ENCODE measurements around the gene PKD1.

PKD1 gene

DNA sequence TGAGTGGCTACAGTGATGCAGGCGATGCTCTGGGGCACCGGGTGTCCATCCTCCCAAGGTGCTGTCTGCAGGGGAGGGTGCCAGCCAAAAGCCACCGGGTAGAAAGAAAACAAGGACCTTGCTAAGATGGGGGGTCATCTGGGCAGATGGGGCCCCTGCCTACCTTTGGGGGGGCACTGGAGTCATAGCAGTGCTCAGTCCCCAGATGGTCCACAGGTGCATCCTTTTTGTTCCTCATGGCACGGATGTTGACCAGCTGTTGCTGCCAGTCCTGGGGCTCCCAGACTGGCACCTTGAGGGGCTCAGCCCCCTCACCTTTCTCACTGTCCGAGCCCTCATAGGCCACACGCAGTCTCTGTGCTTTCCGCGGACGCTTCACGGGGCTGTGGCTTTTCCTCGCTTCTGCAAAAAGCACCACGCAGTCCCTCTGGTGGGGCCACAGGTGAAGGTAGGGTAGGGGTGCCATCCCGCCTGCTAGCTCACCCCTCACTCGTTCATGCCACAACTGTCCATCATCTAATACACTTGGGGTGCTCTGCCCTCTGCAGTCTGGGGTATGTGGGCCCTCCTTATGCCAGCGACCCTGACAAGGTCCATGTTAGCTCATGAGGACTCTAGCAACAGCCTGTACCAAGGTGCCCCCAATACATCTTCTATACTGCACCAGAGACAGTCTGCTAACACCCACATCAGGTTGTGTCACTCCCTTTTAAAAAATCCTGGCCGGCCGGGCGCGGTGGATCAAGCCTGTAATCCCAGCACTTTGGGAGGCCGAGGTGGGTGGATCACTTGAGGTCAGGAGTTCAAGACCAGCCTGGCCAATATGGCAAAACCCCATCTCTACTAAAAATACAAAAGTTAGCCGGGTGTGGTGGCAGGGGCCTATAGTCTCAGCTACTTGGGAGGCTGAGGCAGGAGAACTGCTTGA lies 89.5 kb downstream of the PKD1 start:
- no peak for DNase-seq (ENCODE audit: low spot score)

DNA sequence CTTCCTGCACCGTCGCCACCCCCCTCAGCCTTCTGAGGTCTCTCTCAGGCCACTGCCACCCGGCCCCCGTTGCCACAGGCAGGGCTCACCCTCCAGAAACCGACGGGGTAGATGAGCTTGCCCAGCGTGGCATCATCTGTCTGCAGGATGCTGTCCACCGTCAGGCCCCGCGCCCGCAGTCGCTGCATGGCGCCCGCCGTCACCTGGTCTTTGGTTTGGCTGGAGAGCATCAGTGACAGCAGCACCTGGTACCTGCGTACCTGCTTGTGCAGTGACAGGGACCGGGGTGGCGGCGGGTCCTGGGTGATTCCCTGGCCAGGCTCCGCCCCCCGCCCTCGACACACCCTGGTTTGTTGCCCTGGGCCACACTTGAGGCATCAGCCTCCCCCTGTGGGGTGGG lies 91.2 kb downstream of the PKD1 start:
- DNase-seq (ENCODE audit: low spot score), result no peak

DNA sequence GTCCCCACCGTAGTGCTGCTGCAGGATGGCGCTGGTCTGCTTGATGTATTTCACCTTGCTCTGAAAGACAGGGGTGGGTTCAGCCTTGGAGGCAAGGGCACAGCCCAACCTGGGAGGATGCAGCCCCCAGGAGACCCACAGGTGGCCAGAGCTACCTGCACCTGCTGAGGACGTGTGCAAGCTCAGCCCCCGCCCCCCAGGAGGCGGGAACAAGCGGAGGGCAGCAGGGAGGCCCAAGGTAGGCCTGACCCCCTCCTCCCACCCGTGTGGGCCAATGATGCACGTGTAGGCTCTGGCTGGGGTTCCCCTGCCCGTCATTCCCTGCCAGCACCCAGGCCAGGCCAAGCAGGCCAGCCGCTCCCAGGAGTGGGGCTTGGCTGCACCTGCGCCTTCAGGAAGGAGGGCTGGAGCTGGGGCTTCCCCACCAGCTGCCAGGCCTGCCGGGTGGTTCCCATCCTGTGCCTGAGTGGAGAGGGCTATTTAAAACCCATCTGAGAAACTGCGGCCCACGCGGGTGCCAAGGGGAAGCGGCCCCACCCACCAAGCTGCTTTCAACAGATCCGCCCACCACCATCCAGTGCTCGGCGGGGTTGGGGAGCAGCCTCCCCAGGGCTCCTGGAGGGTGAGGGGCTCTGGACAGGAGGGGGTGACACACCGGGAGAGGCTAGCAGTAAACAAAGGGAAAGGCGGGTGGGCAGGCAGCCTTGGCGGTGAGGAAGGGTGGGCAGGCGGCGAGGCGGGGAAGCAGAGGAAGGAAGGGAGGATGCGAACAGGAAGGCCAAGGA lies 91.8 kb downstream of the PKD1 start:
- DNase-seq (ENCODE audit: low spot score), result no peak

DNA sequence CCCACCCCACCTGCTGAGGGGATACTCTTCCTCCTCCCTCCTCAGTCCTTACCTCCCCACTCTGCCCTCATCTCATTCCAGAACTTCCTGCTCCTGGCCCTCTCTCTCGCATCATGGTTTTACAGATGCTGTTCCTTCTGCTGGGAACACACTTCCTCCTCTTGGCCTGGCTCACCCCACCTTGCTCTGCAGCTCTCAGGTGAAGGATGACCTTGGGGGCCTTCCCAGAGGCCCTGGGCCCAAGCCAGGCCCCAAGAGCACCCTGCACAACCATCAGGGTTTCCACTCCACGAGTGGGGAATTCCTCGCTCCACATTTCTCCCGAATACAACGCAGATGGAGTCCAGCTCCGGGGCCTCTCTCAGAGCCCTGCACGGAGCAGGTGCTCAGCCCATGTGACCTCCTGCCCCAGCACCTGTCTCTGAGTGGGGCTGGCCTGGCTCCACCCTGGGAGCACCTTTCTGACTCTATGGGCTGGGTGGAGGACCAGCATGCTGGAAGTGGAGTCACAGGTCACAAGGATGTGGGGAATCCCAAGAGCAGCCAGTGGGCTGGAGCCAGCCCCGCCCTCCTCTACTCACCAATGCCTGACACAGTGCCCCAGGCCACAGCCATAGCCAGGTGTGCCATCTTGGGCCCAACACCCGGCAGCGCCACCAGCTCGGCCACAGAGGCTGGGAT lies 92.6 kb downstream of the PKD1 start:
- no peak for DNase-seq (ENCODE audit: low spot score)

DNA sequence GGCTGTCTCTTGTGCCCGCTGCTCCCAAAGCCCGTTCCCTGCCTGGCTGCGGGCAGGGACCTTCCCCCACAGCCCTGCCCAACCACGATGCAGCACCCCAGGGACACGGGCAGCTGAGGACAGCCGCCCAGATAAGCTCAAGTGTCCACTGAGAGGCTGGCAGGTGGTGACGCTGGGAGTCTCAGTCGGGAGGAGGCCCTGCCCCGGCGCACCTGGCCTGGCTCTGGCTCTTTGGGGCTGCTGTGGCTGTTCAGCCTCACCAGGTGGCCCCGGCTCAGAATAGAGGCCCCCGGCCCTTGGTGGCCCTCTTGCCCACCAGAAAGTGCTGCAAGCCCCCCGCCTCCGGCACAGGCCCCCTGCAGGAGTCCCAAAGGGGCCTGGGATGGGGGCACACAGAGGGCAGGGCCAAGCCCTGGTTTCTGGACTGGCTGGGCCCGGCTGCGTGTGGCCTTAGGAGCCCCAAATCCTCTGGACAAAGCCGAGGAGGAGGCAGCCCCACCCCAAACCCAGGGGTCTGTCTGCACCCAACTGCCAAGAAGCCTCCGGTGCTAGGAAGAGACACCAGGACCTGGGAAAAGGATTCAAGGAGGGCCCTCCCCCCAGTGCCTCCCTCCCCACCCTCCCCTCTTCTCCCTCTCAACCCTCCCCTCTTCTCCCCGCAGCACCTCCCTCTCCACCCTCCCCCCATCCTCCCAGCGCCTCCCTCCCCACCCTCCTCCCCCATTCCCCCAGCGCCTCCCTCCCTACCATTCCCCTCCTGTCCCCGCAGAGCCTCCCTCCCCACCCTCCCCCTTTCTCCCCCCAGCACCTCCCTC lies 93.3 kb downstream of the PKD1 start:
- no peak for DNase-seq (ENCODE audit: low spot score)

DNA sequence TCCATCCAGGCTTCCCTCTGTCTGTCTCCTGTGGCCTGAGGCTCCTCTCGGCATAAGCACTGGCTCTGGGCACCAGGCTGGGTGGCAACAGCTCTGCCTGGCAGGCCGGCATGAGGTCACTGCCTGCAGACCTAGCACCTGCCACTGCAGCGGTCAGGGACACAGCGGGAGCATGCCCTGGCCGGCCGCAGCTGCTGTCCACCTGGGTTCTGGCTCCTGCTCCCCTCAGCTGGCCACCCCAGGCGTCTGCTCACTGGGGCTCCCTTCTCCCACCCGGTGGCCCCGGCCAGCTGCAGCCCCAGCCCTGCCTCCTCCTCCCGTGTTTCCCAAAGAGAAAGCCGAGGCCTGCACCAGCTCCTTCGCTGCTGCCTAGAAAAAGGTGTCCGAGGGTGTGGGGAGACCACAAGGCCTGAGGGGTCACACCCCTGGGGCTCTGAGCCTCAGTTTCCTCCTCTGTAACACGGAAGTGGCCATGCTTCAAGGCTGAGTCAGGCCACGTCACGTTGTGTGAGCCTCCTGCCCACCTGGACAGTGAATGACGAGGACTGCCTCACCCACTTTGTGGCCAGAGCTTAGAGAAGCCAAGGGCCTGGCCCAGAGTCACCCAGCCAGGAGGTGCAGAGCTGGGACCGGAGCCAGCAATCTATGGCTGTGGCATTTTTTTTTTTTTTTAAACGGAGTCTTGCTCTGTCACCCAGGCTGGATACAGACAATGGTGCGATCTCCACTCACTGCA lies 94.7 kb downstream of the PKD1 start:
- DNase-seq (ENCODE audit: low spot score), result no peak

DNA sequence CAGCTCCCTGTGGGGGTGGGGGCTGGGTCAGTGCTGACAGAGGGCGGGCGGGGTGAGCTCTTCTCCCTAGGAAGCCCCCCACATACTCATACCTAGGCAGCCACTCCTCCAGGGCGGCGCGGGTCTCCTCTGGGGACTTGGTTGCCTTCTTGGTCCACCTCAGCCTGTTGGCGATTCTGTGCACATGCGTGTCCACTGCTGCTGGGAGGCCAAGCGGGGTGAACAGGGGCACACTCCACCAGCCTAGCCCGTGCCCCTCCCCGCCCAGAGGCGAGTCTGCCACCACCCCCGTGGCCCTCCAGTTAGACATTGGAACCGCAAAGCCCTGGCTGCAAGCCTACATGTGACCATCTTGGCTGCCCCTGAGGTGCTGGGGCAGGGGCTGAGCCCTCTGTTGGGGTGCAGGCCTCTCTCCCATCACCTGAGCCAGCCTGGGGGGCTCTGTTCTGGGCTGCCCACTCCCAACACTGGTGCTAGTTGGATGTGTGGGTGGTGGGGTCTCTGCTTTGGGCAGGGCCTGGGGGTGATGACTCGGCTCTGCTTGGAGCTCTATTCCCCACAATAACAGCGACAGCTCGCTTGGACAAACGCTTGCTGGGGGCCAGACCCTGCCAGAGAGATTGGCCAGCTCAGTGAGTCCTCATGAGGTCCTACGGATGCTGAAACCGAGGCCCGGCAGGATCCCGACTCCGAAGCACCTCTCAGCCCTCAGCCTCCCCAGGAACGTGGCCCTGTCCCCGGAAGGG lies 95.5 kb downstream of the PKD1 start:
- no peak for DNase-seq (ENCODE audit: low spot score)

DNA sequence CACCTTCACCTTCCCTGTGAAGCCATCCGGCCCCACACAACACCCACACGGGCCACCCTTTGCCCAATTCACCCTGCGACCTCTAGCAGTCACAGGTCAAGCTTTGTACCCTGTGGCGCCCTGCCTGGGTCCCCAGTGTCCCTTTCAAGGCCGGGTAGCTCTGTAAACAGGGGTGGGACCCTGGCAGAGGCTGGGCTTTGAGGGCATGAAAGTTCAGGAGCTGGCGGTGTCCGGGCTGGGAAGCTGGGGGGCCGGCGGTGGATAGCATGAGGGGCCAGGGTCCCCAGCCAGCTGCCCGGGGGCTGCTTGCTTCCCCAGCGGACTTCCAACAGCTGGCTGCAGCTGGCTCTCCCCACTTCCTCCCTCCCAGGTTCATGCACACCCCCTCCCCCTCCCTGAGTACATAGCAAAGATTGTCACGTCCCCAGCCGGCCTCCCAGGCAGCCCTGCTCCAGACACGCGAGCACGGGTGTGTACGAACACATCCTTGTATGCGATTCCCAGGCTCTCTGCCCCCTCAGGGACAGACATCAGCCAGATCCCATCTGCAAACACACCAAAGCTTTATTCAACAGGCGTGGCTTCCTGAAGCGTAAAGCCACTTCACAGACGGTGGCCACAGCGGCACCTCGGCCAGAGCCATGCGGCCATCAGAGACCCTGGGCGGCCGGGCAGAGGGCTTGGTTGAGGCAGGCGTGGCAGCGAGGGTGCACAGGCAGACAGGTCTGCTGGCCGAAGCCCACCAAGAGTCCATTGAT lies 96.2 kb downstream of the PKD1 start:
- no peak for DNase-seq (ENCODE audit: low spot score)

Data from D341Med (cell line).